ENCODE results near the gene VOPP1. TPM values are rescaled to one million over a fixed set of nuclear protein-coding genes. Genes with fewer than 3 reads are reported as not detected.

The VOPP1 gene
- total and polyA plus RNA-seq, 12 donors: 9.3 to 42.9 (median 22.8) TPM

DNA sequence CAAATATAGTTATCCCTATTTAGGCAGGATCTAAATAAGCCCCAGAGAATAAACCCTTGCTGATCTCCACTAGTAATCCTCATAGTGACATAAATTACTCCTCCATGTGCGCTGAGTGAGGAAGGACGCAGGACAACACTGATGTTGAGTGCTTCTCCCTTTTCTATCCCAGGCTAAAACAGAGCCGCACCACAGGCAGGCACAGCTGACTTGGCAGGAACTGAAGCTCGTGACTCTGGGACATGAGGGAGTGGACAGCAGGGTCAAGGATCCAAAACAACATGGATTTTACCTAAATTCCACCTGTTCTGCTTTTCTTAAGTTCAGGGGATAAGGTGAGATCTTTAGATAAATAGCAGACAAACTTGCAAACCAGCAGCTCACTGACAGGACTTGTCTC lies 46.0 kb downstream of the VOPP1 start:
- Histone ChIP-seq H3K4me1 (peaks cover 0 to 47% (median 20%) of the 10 kb centered on the region in 9 donors), H3K27me3 (no peaks in the 10 kb centered on the region), H3K36me3 (no peaks in the 10 kb centered on the region), H3K9me3 (no peaks in the 10 kb centered on the region), H3K27ac (peak overlapping the region in 1 of 10 donors; percentile 66), H3K4me3 (no peak overlapping the region)
- peak in 1 of 2 donors; percentile 17 for DNase-seq
- intact Hi-C loops (cut with DNase I): no loop called here
- WGBS, 2 donors: 56 to 73% methylated on average over 4 of the region's 4 CpGs
- TF ChIP-seq, protein P1, sequence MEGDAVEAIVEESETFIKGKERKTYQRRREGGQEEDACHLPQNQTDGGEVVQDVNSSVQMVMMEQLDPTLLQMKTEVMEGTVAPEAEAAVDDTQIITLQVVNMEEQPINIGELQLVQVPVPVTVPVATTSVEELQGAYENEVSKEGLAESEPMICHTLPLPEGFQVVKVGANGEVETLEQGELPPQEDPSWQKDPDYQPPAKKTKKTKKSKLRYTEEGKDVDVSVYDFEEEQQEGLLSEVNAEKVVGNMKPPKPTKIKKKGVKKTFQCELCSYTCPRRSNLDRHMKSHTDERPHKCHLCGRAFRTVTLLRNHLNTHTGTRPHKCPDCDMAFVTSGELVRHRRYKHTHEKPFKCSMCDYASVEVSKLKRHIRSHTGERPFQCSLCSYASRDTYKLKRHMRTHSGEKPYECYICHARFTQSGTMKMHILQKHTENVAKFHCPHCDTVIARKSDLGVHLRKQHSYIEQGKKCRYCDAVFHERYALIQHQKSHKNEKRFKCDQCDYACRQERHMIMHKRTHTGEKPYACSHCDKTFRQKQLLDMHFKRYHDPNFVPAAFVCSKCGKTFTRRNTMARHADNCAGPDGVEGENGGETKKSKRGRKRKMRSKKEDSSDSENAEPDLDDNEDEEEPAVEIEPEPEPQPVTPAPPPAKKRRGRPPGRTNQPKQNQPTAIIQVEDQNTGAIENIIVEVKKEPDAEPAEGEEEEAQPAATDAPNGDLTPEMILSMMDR (IDR thresholded peaks at IDR 0.05): no peak
- ATAC-seq: peak in 7 of 8 donors; percentile 55 to 78 (median 74)

DNA sequence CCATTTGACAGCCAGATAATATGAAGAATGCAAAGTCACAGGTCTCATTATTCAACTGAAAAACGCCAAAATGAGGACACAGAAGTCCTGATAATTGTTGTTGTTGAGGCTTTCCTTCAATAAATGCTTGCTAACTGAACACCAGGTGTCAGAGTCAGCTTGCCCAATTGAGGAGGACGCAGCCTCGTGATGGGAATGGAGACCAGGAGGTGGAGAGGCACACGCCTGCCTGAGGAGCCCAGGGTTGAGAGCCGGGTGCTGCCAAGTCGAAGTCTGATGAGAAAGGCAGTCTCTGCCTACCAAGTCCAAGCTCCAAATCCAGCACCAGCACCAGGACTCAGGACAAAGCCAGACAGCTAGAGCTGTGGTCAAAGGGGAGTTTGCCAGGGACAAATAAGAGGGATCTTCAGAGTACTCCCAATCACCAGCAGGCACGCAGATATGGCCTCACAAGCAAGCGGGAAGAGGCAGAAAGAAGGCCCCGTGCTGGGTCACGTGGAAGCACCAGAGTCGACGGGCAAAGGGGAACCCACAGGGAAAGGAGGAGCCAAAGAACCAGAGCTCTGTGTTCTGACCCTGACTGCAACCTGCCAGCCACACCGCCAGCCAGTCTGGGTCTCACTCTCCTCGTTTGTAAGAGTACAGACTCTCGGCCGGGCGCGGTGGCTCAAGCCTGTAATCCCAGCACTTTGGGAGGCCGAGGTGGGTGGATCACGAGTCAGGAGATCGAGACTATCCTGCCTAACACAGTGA lies 47.6 kb downstream of the VOPP1 start:
- DNase-seq (no peak), ATAC-seq (peak in 1 of 8 donors; percentile 35)
- Histone ChIP-seq H3K4me3 (no peak overlapping the region), H3K27ac (peak overlapping the region in 1 of 10 donors; percentile 3), H3K27me3 (no peaks in the 10 kb centered on the region), H3K9me3 (no peaks in the 10 kb centered on the region), H3K36me3 (peaks cover 0 to 14% (median 0%) of the 10 kb centered on the region in 9 donors), H3K4me1 (peaks cover 0 to 47% (median 20%) of the 10 kb centered on the region in 9 donors)
- intact Hi-C loops (cut with DNase I): no loop called here
- TF ChIP-seq, protein P1 (IDR thresholded peaks at IDR 0.05): no peak
- WGBS, 2 donors: 91 to 92% methylated on average over 21 of the region's 21 CpGs

DNA sequence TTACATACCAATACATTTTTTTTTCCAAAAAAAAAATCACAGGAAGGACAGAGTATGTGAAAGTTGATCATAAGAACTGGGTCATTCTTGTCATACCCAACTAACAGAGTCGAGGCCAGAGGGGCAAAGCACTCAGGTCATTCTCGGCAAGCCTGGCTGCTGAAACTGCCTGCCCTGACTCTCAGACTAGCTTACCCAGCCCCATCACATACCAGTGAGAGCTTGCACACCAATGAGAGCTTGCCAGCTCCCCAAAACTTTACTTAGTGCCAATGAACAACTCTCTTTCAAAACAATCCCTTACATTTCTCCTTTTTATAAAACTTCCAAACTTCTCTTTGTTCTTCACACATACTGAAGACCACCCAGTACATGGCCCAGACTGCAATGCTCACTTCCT lies 48.9 kb downstream of the VOPP1 start:
- TF ChIP-seq, protein P1 (IDR thresholded peaks at IDR 0.05): no peak
- 81 to 91% methylated on average over 2 of the region's 2 CpGs for WGBS, 2 donors
- peaks cover 0 to 47% (median 20%) of the 10 kb centered on the region in 9 donors for H3K4me1 ChIP-seq
- no peak for ATAC-seq
- no peaks in the 10 kb centered on the region for H3K27me3 ChIP-seq
- H3K36me3 ChIP-seq: peaks cover 0 to 27% (median 8%) of the 10 kb centered on the region in 9 donors
- H3K4me3 ChIP-seq: no peak overlapping the region
- no peaks in the 10 kb centered on the region for H3K9me3 ChIP-seq
- intact Hi-C loops (cut with DNase I): no loop called here
- H3K27ac ChIP-seq: no peak overlapping the region
- no peak for DNase-seq

DNA sequence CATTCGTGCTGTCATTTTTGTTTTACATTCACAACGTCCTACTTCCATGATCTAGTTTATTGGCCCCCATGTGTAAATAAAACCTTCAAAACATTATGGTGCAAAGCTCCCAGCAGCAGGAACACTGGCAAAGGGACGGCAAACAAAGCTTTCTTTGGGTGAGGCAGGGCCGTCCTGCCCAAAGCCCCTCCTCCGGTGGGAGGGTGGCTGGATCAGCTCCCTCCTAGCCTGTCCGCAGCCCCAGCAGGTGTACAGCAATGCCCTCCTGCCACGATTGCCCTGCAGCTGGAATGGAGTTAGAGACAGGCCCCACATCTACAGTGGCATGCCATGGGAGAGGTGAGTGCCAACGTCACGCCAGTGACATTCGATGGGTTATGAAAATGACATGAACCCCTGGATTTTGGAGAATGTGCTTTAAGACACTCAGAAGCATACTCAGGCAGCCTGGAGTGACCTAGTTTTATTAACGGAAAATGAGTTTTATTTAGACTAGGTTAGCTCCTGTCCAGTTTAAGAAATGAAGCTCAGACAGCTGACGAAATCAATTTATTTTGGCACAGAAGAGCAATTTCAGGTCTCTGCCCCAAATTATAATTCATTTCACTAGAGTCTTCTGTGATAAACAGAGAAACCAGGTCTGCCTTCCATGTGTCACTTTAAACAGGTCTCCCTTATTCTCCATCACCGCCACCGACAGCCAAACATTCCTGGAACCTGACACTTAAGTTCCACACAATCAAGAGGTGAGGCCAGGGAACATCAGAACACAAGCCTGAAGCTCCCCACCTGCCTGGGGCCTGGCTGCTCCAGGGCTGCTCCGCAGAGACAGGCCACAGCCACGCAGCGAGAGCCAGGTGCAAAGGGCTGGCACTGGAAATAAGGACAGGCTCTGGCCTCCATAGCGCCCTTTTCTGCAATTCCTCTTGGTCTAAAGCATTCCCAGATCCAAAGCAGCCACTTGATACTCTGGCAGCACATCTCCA lies 50.1 kb downstream of the VOPP1 start:
- 89 to 93% methylated on average over 18 of the region's 18 CpGs for WGBS, 2 donors
- Histone ChIP-seq H3K4me1 (peaks cover 0 to 43% (median 15%) of the 10 kb centered on the region in 9 donors), H3K27ac (no peak overlapping the region), H3K27me3 (no peaks in the 10 kb centered on the region), H3K4me3 (no peak overlapping the region), H3K36me3 (peaks cover 0 to 39% (median 11%) of the 10 kb centered on the region in 9 donors), H3K9me3 (no peaks in the 10 kb centered on the region)
- ATAC-seq (no peak), DNase-seq (no peak)
- TF ChIP-seq, protein P1 (IDR thresholded peaks at IDR 0.05): no peak
- intact Hi-C loops (cut with DNase I): no loop called here
